BLaER1 treated with 17β-estradiol and CSF1 and Interleukin-3, amounts not matched to agents 10 nM and 100 nM (cell line): ENCODE measurements around the gene RSRC1.

Source experiments
- H3K27ac ChIP-seq, 11 experiments: shearing (Covaris generic); formaldehyde crosslinking; 2 replicates each; pipeline ENCODE4 v1.8.1; 2022
- H3K27me3 ChIP-seq, 11 experiments: shearing (Covaris generic); formaldehyde crosslinking; 2 replicates each; pipeline ENCODE4 v1.8.1; 2022
- H3K36me3 ChIP-seq, 11 experiments: shearing (Covaris generic); formaldehyde crosslinking; 2 replicates each; pipeline ENCODE4 v1.8.1; 2022
- H3K4me1 ChIP-seq, 10 experiments: shearing (Covaris generic); formaldehyde crosslinking; 2 replicates each; pipeline ENCODE4 v1.8.1; 2022
- H3K4me2 ChIP-seq, 11 experiments: shearing (Covaris generic); formaldehyde crosslinking; 2 replicates each; pipeline ENCODE4 v1.8.1; 2022
- H3K4me3 ChIP-seq, 10 experiments: shearing (Covaris generic); formaldehyde crosslinking; 2 replicates each; pipeline ENCODE4 v1.8.1; 2022
- H3K9ac ChIP-seq, 11 experiments: shearing (Covaris generic); formaldehyde crosslinking; 2 replicates each; pipeline ENCODE4 v1.8.1; 2022
- H3K9me3 ChIP-seq, 11 experiments: shearing (Covaris generic); formaldehyde crosslinking; replicated peaks in 1 of 11; 2 replicates each; pipeline ENCODE4 v1.8.1; 2022
- H4K20me1 ChIP-seq, 11 experiments: shearing (Covaris generic); formaldehyde crosslinking; 2 replicates each; pipeline ENCODE4 v1.8.1; 2022
- Cebpa-rat ChIP-seq, 11 experiments: shearing (Covaris generic); IDR thresholded peaks; 2 replicates each; pipeline ENCODE4 v1.8.1; 2022

Gene RSRC1

DNA sequence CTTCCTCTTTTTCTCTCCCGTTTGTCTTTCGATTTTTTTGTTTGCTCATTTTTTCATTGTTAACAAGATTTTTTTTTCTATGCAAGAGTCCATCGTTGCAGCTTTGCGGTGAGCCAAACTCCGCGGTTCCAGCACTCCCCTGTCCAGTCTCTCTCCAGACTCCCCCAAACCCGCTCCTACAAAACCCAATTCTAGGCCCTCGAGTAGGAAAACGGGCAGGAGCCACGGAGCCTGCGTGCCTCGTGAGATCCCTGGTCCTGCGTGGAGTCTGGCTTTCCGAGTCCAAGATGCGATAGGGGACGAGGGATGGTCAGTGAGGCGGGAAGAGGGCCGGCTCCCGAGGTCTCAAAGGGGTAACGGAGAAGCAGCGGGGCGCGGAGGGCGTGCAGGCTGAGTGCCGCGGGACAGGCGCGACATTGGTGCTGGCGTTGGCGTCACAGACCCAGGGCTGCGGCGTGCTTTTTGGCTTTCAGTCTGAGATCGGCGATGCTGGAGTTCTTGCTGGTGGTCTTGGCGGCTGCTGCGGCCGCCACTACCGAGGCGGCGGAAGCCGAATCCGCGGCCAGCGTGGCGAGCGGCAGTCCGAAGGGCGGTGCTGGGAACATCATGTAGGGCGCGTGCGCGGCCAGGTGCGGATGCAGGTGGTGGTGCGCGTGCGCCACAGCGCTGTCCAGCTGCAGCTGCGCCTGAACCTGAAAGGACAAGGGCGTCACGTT lies 12.1 kb upstream of the RSRC1 start:
- peak overlapping the region; percentile 19 to 73 (median 64); a peak in 21 of 22 replicates for H3K9ac ChIP-seq
- peaks cover 0 to 45% (median 11%) of the 10 kb centered on the region in 11 experiments; a peak in 13 of 22 replicates for H4K20me1 ChIP-seq
- TF ChIP-seq Cebpa-rat (IDR thresholded peaks at IDR 0.05): no peak
- H3K36me3 ChIP-seq: no peaks in the 10 kb centered on the region
- peak overlapping the region; percentile 80 to 99 (median 95) for H3K4me2 ChIP-seq
- H3K27ac ChIP-seq: peak overlapping the region in 8 of 11 experiments; percentile 16 to 64 (median 49); a peak in 11 of 22 replicates
- H3K4me3 ChIP-seq: peak overlapping the region; percentile 56 to 75 (median 66)
- H3K27me3 ChIP-seq: peaks cover 85 to 95% (median 90%) of the 10 kb centered on the region in 11 experiments
- H3K4me1 ChIP-seq: peaks cover 5 to 19% (median 13%) of the 10 kb centered on the region in 10 experiments; a peak in 18 of 20 replicates
- H3K9me3 ChIP-seq: peaks cover 19 to 25% (median 22%) of the 10 kb centered on the region in 11 experiments

DNA sequence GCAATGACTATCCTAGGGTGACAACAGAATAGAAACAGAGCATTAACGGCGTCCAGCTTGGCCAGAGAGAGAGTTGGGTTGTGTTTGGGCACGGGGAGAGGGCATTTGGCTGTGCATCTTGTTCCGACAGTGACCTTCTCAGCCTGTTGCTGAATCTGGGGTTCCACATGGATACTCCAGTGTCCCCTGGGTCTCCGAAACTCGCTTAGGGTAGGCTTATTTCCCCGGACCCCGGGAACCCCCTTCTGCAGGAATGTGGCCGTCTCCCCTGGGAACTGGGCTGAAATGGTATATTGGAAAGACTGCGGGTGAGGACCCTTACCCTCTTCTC lies 11.6 kb upstream of the RSRC1 start:
- Histone ChIP-seq H3K27me3 (peaks cover 90 to 100% (median 95%) of the 10 kb centered on the region in 11 experiments), H3K9me3 (peaks cover 25 to 30% (median 28%) of the 10 kb centered on the region in 11 experiments), H3K27ac (no peak overlapping the region), H3K4me3 (peak overlapping the region; percentile 56 to 75 (median 66)), H4K20me1 (peaks cover 0 to 50% (median 15%) of the 10 kb centered on the region in 11 experiments; a peak in 15 of 22 replicates), H3K4me1 (peaks cover 7 to 19% (median 13%) of the 10 kb centered on the region in 10 experiments; a peak in 18 of 20 replicates), H3K36me3 (no peaks in the 10 kb centered on the region), H3K9ac (peak overlapping the region in 2 of 11 experiments; percentile 65 to 66; a peak in 2 of 22 replicates), H3K4me2 (peak overlapping the region; percentile 80 to 99 (median 95))
- TF ChIP-seq Cebpa-rat (IDR thresholded peaks at IDR 0.05): no peak

DNA sequence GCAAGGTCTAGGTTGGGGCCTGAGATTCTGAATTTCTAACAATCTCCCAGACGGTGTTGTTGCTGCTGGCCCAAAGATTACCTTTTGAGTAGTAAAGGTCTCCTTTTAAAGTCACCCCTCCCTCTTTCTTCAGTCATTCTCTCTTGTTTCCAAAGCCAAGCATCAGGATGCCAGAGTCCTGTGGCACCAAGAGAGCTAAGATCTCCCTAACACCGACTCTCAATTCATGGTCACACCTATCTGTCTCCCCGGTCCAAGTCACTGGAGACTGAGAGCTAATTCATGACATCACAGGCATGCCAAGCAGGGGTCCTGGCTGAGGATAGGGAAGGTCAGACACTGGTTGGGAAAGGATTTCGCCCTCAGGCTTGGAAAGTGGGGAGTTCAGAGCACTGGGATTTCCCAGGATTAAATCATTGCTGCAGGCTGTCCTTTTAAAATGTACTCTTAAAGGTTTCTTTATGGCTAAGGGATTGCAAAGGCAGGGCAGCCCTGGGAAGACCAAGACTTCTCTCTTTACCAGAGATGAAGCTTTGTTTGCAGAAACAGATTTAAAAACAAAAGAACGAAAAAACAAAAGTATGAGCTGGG lies 11.0 kb upstream of the RSRC1 start:
- Histone ChIP-seq H3K4me1 (peaks cover 11 to 19% (median 13%) of the 10 kb centered on the region in 10 experiments; a peak in 18 of 20 replicates), H3K36me3 (no peaks in the 10 kb centered on the region), H3K9ac (no peak overlapping the region), H3K4me2 (peak overlapping the region in 1 of 11 experiments; percentile 95; a peak in 2 of 22 replicates), H3K4me3 (no peak overlapping the region), H4K20me1 (peaks cover 0 to 57% (median 22%) of the 10 kb centered on the region in 11 experiments; a peak in 15 of 22 replicates), H3K27me3 (peaks cover 97 to 100% (median 100%) of the 10 kb centered on the region in 11 experiments), H3K9me3 (peaks cover 31 to 36% (median 34%) of the 10 kb centered on the region in 11 experiments), H3K27ac (no peak overlapping the region)
- no peak for TF ChIP-seq Cebpa-rat (IDR thresholded peaks at IDR 0.05)

DNA sequence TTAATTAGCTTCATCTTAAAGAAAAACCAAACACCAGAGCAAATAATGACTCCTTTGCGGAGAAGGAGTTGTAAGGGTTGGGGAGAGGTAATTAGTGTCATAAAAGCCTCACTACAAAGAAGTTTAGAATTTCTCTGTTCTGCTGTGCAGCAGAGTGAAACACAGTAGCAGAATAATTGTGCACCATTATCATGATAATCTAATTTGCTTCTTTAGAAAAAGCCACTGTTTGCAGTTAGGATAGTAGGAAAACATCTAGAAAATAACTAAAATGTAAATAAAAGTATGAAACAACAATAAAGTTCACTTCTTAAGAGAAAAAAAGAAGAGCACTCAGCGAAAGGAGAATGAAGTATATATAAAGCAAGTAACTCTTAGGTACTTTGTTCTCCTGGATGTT lies 9.2 kb upstream of the RSRC1 start:
- Histone ChIP-seq H3K9me3 (peaks cover 20 to 27% (median 24%) of the 10 kb centered on the region in 11 experiments), H3K4me3 (no peak overlapping the region), H3K27ac (no peak overlapping the region), H4K20me1 (peaks cover 0 to 72% (median 35%) of the 10 kb centered on the region in 11 experiments; a peak in 19 of 22 replicates), H3K4me1 (peaks cover 16 to 26% (median 18%) of the 10 kb centered on the region in 10 experiments; a peak in 18 of 20 replicates), H3K27me3 (peaks cover 97 to 100% (median 100%) of the 10 kb centered on the region in 11 experiments), H3K9ac (no peak overlapping the region), H3K36me3 (no peaks in the 10 kb centered on the region), H3K4me2 (no peak overlapping the region)
- TF ChIP-seq Cebpa-rat (IDR thresholded peaks at IDR 0.05): no peak

DNA sequence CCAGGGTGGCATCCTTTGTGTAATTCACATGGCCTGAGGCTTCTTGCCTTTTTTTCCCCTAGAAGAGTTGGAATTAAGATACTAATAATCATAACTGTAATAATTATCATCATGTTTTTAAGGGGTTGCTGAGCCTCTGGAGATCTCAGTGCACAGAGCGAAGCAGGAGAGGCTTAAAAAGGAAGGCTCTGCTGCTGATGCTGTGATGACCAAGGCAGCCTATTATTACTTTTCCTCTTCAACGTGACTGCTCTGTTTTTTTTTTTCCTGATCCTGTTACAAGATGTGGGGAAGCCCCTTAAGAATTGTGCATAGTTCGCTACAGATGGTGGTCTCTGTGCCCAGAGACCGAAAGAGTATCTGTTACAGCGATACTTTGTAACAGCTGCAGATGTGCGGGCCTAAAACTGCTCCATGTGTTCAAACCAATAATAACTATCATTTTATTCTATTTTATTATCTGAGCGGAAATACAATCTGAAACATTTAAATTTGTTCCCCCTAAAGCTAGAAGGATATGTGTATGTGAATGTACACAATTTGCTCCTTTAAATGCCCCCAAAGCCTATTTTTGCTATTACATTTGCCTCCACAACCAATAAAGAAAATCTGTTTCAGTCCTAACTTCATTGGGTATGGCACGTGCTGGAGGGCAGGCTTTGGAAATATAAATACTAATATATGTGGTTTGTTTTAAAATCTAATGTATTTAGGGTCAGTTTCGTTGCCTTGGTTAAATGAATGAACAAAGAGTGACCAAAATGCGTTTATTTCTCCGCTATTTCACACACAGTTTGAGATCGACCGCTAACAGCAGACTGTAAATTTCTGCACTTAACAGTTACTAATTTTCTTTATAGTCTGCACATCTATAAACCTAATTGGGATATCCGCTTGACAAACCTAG lies 8.3 kb upstream of the RSRC1 start:
- Histone ChIP-seq H3K9ac (no peak overlapping the region), H3K9me3 (peaks cover 18 to 24% (median 22%) of the 10 kb centered on the region in 11 experiments), H3K4me3 (no peak overlapping the region), H3K36me3 (no peaks in the 10 kb centered on the region), H3K4me2 (no peak overlapping the region), H3K27me3 (peaks cover 97 to 100% (median 100%) of the 10 kb centered on the region in 11 experiments), H3K27ac (no peak overlapping the region), H3K4me1 (peaks cover 18 to 35% (median 24%) of the 10 kb centered on the region in 10 experiments; a peak in 18 of 20 replicates), H4K20me1 (peaks cover 0 to 81% (median 44%) of the 10 kb centered on the region in 11 experiments; a peak in 19 of 22 replicates)
- TF ChIP-seq Cebpa-rat (IDR thresholded peaks at IDR 0.05): no peak

DNA sequence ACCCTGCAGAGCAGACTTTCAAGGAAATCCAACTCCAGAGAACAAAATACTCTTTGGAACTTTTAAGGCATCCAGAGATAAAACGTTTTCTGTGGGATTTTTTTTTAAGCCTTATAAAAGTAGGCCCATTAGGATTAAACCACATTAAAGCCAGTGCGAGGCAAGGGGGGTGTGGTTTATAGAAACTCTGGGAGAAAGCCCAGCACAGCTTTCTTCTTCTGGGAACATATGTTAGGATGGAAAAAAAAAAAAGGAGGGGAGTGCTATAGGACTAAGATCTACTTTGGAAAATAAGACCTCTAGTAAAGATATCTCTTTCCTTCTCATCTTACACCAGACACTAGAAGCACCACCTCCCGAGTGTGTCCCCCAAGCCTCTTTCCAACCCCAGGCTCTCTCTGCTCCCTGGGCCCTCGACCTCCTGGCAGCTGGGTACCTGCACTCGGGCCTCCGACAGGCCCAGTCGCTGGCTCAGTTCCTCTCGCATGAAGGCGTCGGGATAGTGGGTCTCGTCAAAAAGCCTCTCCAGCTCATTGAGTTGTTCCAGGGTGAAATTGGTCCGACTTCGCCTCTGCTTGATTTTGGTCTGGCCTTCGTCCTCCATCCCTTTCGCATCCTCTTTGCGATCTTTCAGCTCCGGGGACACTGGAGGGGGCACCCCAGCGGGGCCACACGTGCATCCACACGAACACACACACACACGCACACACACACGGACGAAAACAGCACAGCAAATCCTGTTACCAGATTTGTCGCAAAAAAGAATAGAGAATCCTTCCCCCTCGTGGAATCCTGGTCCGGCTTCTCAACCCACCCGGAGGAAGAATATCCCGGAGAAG lies 7.4 kb upstream of the RSRC1 start:
- Histone ChIP-seq H3K4me2 (no peak overlapping the region), H3K9me3 (peaks cover 18 to 24% (median 22%) of the 10 kb centered on the region in 11 experiments), H3K36me3 (no peaks in the 10 kb centered on the region), H3K27ac (no peak overlapping the region), H3K4me1 (peaks cover 18 to 32% (median 23%) of the 10 kb centered on the region in 10 experiments; a peak in 18 of 20 replicates), H3K27me3 (peaks cover 99 to 100% (median 100%) of the 10 kb centered on the region in 11 experiments), H4K20me1 (peaks cover 0 to 90% (median 53%) of the 10 kb centered on the region in 11 experiments; a peak in 20 of 22 replicates), H3K4me3 (no peak overlapping the region; a peak in 1 of 20 replicates), H3K9ac (no peak overlapping the region)
- TF ChIP-seq Cebpa-rat (IDR thresholded peaks at IDR 0.05): 0 out of 22 replicates have a peak, but pooled peaks of 1 of the 11 experiments have one; percentile 16

DNA sequence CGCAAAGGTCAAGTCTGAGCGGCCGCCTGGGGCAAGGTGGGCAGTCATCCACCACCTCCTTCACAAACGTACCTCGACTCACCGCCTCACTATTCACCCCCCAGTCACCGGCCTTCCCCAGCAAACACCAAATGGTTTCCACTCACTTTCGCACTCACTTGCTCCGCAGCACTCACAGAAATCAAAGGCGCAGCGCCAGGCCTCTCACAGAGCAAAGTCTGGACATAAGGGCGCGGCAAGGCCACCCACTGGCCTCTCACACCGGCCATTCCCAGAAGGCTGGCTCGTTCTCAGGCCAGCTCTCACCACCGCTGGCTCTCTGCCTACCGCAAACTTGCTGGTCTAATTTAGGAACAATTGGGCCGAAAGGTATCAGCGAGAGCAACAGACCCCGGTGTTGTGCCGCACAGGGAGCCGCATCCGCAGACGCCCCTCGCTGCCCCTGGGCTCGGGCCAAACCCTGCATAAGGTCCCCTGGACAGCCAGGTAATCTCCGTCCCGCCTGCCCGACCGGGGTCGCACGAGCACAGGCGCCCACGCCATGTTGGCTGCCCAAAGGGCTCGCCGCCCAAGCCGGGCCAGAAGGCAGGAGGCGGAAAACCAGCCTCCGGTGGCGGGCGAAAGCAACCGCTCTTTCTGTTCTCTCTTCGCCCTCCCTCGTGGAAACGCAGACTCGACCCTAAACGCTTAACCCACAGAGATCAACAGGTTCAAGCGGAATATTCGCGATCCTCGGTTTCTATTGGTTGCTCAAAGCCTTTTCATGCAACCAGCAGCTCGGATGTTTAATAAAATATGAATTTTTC lies 6.6 kb upstream of the RSRC1 start:
- Histone ChIP-seq H3K4me2 (peak overlapping the region in 4 of 11 experiments; percentile 9 to 66 (median 30); a peak in 6 of 22 replicates), H3K27ac (no peak overlapping the region), H3K4me1 (peaks cover 10 to 28% (median 17%) of the 10 kb centered on the region in 10 experiments; a peak in 17 of 20 replicates), H3K9ac (no peak overlapping the region), H3K27me3 (peaks cover 100% of the 10 kb centered on the region in 11 experiments), H3K4me3 (peak overlapping the region in 6 of 10 experiments; percentile 8 to 40 (median 16); a peak in 6 of 20 replicates), H4K20me1 (peaks cover 0 to 89% (median 53%) of the 10 kb centered on the region in 11 experiments; a peak in 20 of 22 replicates), H3K9me3 (peaks cover 18 to 24% (median 22%) of the 10 kb centered on the region in 11 experiments), H3K36me3 (no peaks in the 10 kb centered on the region)
- no peak for TF ChIP-seq Cebpa-rat (IDR thresholded peaks at IDR 0.05)
